SK-N-SH treated with all-trans-retinoic acid at 6 μM for 48 hours (cell line): ENCODE data around the gene PKDCC.

Experiments used
- ESRRG ChIP-seq: fragments of 250-450 bp; sonication (Bioruptor Pico); IDR thresholded peaks from 2 replicates; pipeline ENCODE4 v1.6.1; 2021; ENCODE audit warnings: mild to moderate bottlenecking
- ISL1 ChIP-seq: fragments of 250-450 bp; sonication (Bioruptor Pico); IDR thresholded peaks from 2 replicates; pipeline ENCODE4 v2.1.2; 2022; ENCODE audit warnings: mild to moderate bottlenecking, moderate library complexity

- TF ChIP-seq ISL1 (CRISPR knock-in tag), result no peak
- TF ChIP-seq ESRRG (CRISPR knock-in tag), result no peak
These were observed 37.0 kb upstream of the PKDCC start for GRCh38 chr2:42010743-42011298.
